Type B pancreatic cell (in vitro differentiated cells): ENCODE results near the gene GAPVD1. TPM values are rescaled to one million over a fixed set of nuclear protein-coding genes. Genes with fewer than 3 reads are reported as not detected.
"Not testable (repeated sequence)": the region's sequence is repeated elsewhere in the genome, so short reads cannot be mapped to it uniquely, and the experiment has no call there.

Experiments
- DNase-seq: peaks from one replicate; pipeline ENCODE4 v3.0.0; 2021; ENCODE audit warnings: mixed read lengths; ENCODE audit not compliant: unreplicated experiment; ENCODE audit errors: extremely low spot score
- H3K27ac Mint-ChIP-seq: 2 replicates; pipeline ENCODE4 v1.8.0; 2021; ENCODE audit warnings: mild to moderate bottlenecking, mixed read lengths
- H3K27me3 Mint-ChIP-seq: 2 replicates; pipeline ENCODE4 v1.8.0; 2021; ENCODE audit warnings: mixed read lengths
- H3K36me3 Mint-ChIP-seq: 2 replicates; pipeline ENCODE4 v1.8.0; 2021; ENCODE audit warnings: mixed read lengths
- H3K4me1 Mint-ChIP-seq: one replicate; pipeline ENCODE4 v1.8.0; 2021; ENCODE audit warnings: mixed read lengths; ENCODE audit not compliant: unreplicated experiment
- H3K4me3 Mint-ChIP-seq: 2 replicates; pipeline ENCODE4 v1.8.0; 2021; ENCODE audit warnings: mild to moderate bottlenecking, mixed read lengths
- H3K9me3 Mint-ChIP-seq: 2 replicates; pipeline ENCODE4 v1.8.0; 2021; ENCODE audit warnings: mixed read lengths
- CTCF ChIP-seq: fragments of 200-600 bp; sonication (generic); conservative IDR thresholded peaks from 2 replicates; pipeline ENCODE4 v1.5.0; 2021; ENCODE audit warnings: antibody characterized with exemption, mild to moderate bottlenecking
- long read RNA-seq: library from polyadenylated mRNA; unstranded; transcript quantifications from one replicate; pipeline ENCODE4 v2.0.0, GENCODE V29; 2020
- total RNA-seq: library from RNA; stranded (reverse); gene quantifications from 2 replicates; pipeline ENCODE4 v1.2.1, GENCODE V29; 2021; ENCODE audit warnings: low replicate concordance

Gene GAPVD1
- total RNA-seq, result 44.4 and 52.4 TPM in 2 replicates
- long read RNA-seq, partial matches to known transcripts, result 74 of 231 reads
- long read RNA-seq, other reads (novel, unspliced or antisense), result 154 of 231 reads

DNA sequence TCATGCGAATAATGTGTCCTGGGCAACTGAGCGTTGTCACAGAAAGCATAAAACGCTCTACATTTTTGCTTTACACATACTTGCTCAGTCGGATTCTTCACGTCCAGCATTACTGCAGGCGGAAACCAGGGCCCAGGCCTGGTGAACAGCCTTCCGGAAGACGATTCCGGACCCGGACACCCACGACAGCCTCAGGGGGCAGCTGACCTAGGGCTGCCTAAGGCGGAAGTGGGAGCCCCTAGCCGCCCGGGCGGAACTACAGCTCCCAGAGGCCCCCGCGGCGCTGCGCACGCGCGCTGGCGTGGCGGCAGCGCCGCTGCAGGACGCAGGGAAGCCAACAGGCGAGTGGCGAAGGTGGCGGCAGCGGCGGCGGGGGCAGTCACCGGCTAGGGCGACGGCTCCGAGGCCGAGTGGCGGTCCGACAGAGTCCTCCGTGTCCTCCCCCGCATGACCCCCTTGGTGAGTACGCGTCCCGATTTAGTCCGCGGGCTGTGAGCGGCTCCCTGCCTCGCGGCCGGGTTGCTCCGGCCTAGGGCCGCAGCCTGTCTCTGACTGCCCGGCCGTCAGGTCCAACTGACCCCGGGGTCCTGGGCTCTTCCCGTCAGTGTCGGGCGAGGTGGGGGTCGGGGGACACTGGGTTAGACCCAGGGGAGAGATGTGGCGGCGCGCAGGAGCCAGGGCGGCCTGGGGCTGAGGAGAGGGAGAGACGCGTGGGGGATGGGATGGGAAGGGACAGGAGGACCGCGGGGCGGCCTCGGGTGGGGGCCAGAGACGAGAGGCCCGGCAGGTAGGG lies at the start of gene GAPVD1:
TSS of gene GAPVD1 (plus strand) at position 326 of the 793 bp plus-strand sequence. CDS start 37,096 bp downstream, outside the sequence.
- TF ChIP-seq CTCF, result peak; percentile 60
- peak within 1 kb of the TSS; percentile 97 for H3K4me3 Mint-ChIP-seq
- peaks cover 40% of the 10 kb centered on the region for H3K4me1 Mint-ChIP-seq
- no peaks in the 10 kb centered on the region for H3K27me3 Mint-ChIP-seq
- no peaks in the 10 kb centered on the region for H3K9me3 Mint-ChIP-seq
- peak within 1 kb of the TSS; percentile 87 for H3K27ac Mint-ChIP-seq
- DNase-seq, result peak; percentile 92
- H3K36me3 Mint-ChIP-seq, result peaks cover 17% of the 10 kb centered on the region

- no peak overlapping the region for H3K27ac Mint-ChIP-seq
- H3K36me3 Mint-ChIP-seq, result peaks cover 25% of the 10 kb centered on the region
- H3K27me3 Mint-ChIP-seq, result no peaks in the 10 kb centered on the region
- no peak for DNase-seq
- no peak overlapping the region for H3K4me3 Mint-ChIP-seq
- no peaks in the 10 kb centered on the region for H3K9me3 Mint-ChIP-seq
- no peak for TF ChIP-seq CTCF
- H3K4me1 Mint-ChIP-seq, result no peaks in the 10 kb centered on the region
These were observed 47.4 kb upstream of the GAPVD1 start for GRCh38 chr9:125214186-125214585.

GRCh38 chr9:125218621-125219020 lies 43.0 kb upstream of the GAPVD1 start:
- DNase-seq, result no peak
- no peaks in the 10 kb centered on the region for H3K9me3 Mint-ChIP-seq
- H3K4me1 Mint-ChIP-seq, result no peaks in the 10 kb centered on the region
- no peak overlapping the region for H3K4me3 Mint-ChIP-seq
- peaks cover 19% of the 10 kb centered on the region for H3K36me3 Mint-ChIP-seq
- H3K27ac Mint-ChIP-seq, result no peak overlapping the region
- no peak for TF ChIP-seq CTCF
- H3K27me3 Mint-ChIP-seq, result no peaks in the 10 kb centered on the region

DNA sequence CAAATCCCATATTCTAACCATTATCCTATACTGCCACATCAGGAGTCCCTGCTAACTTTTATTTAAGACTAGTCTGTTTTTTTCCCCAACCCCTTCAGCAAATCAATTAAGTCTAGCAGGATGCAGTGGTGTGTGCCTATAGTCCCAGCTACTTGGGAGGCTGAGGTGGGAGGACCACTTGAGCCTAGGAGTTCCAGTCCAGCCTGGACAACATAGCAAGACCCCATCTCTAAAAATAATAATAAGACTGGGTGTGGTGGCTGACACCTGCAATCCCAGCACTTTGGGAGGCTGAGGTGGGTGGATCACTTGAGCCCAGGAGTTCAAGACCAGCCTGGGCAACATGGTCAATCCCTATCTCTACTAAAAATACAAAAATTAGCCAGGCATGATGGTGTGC lies 36.8 kb upstream of the GAPVD1 start:
- H3K27ac Mint-ChIP-seq, H3K9me3 Mint-ChIP-seq, H3K4me3 Mint-ChIP-seq, H3K4me1 Mint-ChIP-seq, H3K27me3 Mint-ChIP-seq, DNase-seq, H3K36me3 Mint-ChIP-seq: not testable (repeated sequence)

DNA sequence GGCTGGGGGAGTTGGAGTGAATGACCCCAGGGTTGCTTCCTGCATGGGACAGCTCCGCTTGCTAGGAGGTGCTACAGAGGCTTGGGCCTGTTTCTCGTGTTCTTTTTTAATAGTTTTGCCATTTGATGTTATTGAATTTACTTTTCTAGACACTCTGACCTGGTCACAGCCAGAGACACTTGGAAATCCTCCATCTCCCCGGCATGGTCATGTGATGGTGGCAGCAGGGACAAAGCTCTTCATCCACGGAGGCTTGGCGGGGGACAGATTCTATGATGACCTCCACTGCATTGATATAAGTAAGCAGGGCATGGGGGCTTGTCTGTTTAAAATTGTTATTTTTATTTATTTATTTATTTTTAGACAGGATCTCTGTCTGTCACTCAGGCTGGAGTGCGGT lies 33.9 kb upstream of the GAPVD1 start:
- Mint-ChIP-seq H3K4me3 (no peak overlapping the region), H3K36me3 (peaks cover 4% of the 10 kb centered on the region), H3K9me3 (no peaks in the 10 kb centered on the region), H3K4me1 (no peaks in the 10 kb centered on the region), H3K27ac (no peak overlapping the region), H3K27me3 (no peaks in the 10 kb centered on the region)
- no peak for TF ChIP-seq CTCF
- DNase-seq, result no peak

DNA sequence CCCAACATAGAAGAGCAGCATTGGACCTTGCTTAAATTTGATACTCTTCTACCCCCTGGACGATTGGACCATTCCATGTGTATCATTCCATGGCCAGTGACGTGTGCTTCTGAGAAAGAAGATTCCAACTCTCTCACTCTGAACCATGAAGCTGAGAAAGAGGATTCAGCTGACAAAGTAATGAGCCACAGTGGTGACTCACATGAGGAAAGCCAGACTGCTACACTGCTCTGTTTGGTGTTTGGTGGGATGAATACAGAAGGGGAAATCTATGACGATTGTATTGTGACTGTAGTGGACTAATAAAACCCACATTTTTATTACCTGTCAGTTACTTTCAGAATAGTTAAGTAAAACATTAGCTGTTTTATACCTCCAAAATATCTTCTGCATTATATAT lies 27.9 kb upstream of the GAPVD1 start:
- Mint-ChIP-seq H3K27me3 (no peaks in the 10 kb centered on the region), H3K27ac (peak overlapping the region; percentile 55), H3K4me3 (no peak overlapping the region), H3K36me3 (peaks cover 36% of the 10 kb centered on the region), H3K9me3 (no peaks in the 10 kb centered on the region), H3K4me1 (peaks cover 21% of the 10 kb centered on the region)
- TF ChIP-seq CTCF, result no peak
- no peak for DNase-seq

- Mint-ChIP-seq H3K4me1 (peaks cover 26% of the 10 kb centered on the region), H3K36me3 (peaks cover 41% of the 10 kb centered on the region), H3K27ac (peak overlapping the region; percentile 55)
- H3K9me3 Mint-ChIP-seq, H3K27me3 Mint-ChIP-seq, DNase-seq, H3K4me3 Mint-ChIP-seq: not testable (repeated sequence)
These were observed 27.5 kb upstream of the GAPVD1 start for GRCh38 chr9:125234099-125234498.
